Activated CD8-positive, alpha-beta memory T cell treated with anti-CD3 and anti-CD28 coated beads, Interleukin-2, amount 50 U/mL, for 1 hour (primary cell): ENCODE measurements around the gene FSTL4.
"Not testable (repeated sequence)": the region's sequence is repeated elsewhere in the genome, so short reads cannot be mapped to it uniquely, and the experiment has no call there.

Experiments
- DNase-seq: peaks from one replicate; pipeline ENCODE4 v3.0.0-alpha.2; 2020; ENCODE audit errors: extremely low read depth

Gene FSTL4

DNA sequence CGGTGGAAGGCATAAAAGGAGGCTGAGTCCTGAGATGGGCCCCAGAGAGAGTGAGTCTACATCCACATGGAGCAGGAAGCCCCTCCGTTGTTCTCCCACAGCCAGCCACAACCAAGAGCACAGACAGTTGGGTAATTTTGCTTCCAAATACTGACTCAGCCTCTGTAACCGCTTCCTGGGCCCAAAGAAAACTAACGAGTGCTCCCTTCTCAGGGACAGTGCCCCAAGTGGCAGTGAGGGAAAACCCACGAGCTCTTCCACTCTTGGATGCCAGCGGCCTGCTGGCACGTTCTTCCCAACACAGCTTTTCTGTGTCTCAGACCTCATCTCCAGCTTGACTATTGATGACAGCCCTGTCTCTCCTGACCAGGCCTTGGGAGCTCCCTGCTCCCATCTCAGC, 207.6 kb downstream of the FSTL4 start:
- DNase-seq: no peak

DNA sequence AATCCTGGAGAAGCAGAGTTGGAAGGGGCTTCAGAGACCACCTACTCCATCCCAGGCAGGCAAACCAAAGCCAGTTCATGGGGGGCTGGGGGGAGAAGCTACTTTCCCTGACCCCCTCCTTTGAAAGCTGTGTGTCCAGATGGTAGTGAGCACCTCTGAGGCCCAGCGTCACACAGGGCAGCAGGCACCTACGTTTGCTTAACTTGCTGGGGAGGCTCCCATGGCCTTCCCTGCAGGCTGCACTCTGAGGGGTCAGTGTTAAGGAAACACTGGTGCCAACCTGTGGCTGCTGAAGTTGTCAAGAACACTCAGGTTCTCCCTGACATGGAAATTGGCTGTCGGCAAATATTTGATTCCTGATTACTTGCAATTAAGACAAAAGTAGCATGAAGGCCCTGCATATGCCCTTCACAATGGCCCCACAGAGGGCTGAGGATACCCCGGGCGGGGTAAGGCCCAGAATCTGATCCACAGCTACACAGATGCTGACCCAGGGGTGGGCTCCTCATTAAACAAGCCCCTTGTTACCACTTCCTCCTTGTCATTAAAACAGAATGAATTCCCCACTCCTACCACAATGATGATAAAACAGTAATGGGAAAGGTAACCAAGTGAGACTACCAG, 208.5 kb downstream of the FSTL4 start:
- DNase-seq: no peak

DNA sequence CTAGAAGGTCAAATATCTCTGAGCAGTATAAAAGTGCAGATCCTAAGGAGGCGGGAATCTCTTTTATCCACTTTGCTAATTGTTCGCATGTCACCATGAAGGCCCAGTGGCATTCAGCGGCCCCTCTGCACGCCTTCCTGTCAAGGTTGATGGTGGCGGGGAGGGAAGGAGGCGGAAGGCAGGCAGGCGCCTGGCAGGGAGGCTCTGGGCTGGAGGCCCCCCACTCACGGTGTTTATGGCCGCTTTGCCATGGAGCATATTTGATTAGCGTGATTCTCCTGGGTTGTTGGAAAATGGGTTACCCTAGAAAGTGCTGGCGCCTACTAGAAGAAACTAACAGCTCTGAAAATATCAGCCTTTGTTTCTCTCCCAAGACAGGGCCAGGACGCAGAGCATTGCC, 209.6 kb downstream of the FSTL4 start:
- DNase-seq: no peak

DNA sequence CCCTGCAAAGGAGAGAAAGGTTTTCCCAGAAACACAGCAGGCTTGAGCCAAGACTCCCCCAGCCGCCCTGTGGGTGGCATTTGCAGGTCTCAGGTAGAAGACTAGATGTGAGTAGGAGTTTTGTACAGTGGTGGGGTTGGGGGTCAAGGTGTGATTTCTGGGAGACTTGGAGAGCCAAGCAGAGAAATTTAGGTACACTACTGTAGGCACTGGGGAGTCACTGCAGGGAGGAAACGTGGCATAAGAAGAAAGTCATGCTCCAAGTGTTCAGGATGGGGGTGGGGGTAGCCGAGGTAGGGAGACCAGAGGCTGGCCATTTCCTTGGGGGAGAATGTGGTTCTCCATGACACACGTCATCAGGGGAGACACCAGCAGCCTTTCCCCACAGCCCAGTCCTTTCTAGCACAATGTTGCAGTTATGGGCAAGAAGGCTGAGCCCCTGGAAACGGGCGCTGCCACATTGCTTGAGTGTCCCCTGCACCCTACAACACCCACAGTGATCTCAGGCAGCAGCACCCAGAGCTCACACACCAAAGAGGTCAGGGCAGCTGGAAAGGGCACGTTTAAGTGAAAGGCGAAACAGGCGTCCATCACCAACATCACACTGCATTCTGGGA, 210.5 kb downstream of the FSTL4 start:
- DNase-seq: no peak

DNA sequence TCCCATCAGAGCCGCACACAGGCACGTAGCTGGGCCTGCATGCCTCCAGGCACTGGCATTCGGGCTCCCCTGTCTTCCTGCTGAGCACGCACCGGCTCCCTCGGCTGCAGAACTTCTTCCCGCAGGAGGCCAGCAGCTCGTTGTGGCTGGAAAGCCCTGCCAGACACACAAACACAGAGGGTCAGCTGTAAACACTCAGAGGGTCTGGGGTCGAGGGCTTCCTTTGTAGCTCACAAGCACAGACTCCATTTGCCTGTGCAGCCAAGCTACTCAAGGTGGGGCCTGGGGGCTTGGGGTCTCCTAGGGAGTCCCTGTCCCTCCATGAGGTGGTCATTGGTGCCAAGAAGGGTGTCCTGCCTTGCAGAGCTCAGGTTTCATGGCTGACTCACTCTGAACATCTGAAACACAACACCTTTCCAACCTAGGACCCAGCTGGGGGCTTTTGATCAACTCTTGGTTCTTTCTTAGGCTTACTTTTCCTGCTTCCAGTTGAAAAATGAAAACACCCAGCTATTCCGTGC, 211.4 kb downstream of the FSTL4 start:
- no peak for DNase-seq

DNA sequence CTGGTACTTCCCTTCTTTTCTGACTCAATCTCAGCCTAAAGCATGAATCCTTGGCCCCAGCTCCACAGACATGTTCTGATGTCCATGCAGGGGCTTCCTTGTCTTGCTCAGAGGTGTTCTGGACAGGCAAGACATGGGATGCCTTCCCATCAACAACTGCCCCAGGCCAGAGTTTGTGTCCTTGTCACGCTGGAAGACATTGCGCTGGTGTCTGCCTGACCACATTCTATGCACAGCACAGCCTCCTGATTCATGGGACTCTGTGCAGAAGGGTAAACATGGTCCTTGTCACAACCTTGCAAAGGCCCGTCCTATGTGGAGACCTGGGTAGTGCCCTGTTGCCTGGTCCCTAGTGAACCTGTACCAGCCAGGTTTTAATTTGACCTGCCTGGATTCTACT, 212.2 kb downstream of the FSTL4 start:
- no peak for DNase-seq

DNA sequence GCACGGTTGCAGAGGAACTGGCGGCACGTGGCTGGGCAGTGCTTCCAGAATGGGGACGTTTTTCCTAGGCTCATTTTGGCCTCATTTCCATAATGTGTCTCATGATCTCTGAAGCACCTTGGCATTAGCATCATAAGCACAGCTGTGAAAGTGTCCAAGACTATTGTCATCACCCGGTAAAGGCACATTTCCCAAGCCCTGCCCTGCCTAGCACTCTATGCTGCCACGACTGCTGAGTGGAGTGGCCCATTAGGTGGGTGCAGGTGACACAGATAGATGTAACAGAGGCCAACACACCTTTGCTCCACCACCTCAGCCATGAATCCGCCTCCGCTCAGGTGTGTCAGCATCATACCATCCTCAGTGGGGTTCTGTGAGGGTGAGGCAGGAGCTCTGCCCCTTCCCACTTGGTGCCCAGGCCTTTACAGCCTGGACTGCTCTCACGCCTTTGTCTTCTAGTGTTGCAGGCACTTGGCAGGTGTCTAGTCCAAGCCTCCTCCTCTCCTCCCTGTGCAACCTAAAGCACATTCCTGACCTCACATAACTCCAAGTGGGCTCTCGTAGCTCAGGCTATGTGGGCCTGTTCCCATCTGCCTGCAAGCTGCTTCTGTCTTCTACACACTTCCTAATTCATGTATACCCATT, 213.0 kb downstream of the FSTL4 start:
- DNase-seq: no peak

DNA sequence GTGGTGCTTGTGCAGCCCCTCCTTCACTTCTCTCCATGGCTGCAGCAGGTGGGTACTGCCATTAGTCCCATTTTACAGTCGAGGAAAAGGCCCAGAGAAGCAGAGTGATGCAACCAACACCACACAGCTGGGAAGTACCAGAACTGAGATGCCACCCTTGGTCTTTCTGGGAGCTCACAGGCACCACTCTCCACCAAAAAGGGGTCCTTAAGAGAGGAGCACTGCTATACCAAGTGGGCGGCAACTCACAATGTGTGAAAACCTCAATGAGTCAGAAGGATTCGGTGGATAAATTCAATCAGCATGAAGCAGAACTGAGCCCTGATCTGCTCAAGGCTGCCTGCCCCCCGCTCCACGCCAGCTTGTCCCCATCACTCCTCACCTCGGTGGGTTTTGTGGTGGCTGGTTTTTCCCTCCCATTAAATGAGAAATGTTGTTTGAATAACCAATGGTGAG, 213.7 kb downstream of the FSTL4 start:
- no peak for DNase-seq

DNA sequence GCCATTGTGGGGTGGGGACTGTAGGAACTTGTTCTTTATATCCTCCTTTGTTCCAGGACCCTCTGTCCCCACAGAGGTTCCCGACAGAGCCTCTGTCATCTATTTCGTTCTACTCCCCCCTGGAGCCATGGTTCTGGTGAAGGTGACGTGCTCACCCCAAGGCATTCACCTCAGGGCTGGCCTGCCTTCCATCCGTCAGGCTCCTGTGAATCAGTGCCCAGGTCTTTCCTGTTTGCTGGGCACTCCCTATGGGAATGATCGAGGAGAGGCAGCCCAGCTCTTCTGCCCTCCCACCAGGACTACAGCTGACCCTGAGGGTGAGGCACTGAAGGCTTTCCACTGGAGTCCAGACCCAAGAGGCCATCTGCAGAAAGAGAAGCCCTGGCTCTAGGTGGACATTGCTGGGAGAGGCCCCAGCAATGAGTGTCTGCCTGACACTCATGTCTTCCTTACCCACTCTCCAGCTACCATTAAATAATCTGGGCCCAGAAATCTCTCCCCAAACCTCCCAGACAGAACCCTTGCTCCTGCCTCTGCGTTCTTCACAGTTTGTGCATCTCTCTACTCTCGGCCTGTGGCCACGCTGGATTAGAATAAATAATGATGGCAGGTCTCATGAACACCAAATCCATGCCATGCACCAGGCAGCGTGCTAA, 214.2 kb downstream of the FSTL4 start:
- DNase-seq: no peak

DNA sequence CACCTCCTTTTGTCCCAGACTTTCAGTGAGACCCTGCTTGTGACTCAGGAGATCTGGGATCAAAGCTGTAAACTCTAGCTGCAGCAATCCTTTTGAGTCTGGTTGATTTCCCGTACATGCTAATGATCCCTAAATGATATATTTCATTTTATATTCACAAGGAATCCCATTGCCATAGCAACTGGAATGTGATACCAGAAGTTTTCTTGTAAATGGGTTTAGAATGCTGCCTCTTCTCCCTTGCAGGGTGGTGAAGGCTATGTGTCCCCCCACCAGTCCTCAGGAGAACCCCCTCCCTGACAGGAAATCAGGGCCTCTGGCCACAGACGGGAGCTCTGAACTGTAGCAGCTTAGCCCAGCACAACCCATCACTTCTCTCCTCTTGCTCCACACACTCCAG, 215.0 kb downstream of the FSTL4 start:
- no peak for DNase-seq

DNA sequence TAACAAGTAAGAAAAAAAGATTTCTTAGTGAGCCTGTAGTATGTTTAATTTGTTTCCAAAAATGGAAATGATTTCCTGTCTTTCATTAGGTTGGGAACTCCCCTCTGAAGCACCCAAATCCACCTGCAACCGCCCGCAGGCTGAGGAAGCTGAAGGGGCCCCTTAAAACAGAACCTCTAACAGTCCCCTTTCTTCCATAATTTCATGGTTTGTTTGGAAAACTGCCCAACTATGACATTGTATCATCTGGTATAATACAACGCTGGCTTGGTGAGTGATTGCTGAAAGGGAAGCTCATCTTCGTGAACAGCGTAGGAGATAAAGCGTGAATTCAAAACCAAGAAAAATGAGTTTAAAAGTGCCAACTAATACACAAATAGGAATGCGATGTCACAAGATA, 215.5 kb downstream of the FSTL4 start:
- DNase-seq: no peak

DNA sequence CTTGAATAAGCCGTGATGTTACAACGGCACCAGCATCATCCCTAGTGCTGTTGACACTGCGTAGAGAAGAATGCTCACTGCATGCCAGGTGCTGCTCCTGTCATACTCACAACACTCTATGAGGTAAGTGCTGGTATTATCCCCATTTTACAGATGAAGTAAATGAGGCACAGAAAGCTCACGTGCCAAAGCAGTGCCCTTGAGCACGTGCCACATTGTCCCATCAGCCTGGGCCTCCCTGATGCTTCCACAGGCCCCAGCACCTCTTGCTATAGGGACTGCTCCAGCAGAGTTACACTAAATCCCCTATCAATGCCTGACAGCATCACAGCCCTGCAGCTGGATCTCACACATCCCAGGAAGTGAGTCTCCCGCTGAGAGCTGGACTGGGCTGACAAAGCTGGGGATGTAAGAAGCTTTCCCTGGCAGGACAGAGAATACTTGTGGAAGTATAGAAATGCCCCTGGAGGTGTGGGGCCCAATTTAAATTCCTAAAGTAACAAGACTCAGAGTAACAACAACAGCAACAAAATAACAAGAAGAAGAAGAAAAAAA, 216.1 kb downstream of the FSTL4 start:
- no peak for DNase-seq

DNA sequence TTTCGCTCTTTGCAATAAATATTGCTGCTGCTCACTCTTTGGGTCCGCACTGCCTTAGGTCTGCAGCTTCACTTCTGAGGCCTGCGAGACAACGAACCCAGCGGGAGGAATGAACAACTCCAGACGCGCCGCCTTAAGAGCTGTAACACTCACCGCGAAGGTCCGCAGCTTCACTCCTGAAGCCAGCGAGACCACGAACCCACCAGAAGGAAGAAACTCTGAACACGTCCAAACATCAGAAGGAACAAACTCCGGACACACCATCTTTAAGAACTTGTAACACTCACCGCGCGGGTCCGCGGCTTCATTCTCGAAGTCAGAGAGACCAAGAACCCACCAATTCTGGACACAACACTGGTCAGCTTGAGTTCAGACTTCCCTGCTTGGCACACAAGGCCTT, 217.1 kb downstream of the FSTL4 start:
- not testable (repeated sequence) for DNase-seq

DNA sequence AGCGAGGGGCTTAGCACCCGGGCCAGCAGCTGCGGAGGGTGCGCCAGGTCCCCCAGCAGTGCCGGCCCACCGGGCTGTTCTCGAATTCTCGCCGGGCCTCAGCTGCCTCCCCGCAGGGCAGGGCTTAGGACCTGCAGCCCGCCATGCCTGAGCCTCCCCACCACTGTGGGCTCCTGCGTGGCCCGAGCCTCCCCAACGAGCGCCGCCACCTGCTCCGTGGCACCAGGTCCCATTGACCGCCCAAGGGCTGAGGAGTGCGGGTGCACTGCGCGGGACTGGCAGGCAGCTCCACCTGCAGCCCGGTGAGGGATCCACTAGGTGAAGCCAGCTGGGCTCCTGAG, 217.9 kb downstream of the FSTL4 start:
- not testable (repeated sequence) for DNase-seq

DNA sequence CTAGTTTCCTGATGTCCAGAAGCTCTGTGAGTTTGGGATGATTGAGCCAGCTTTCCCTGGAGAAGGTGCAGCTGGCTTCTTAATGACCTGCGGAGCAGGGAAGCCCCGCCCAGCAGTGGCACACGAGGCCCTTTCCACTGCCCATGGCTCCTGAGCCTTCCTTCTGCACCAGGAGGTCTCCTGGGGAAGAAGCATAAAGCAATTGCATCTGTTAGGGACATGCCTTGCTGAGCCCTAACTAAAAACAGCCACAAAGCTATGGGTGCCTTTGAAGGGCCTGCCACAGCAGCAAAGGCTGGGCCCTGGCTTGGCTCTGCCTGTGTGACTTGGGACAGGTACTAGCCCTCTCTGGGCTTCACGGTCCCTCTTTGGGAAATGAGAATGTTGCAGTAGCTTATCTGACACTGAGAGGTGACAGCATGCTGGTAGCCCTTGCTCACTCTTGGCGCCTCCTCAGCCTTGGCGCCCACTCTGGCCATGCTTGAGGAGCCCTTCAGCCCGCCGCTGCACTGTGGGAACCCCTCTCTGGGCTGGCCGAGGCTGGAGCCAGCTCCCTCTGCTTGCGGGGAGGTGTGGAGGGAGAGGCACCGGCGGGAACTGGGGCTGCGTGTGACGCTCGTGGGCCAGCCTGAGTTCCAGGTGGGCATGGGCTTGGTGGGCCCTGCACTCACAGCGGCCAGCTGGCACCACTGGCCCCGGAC, 218.4 kb downstream of the FSTL4 start:
- DNase-seq: no peak

DNA sequence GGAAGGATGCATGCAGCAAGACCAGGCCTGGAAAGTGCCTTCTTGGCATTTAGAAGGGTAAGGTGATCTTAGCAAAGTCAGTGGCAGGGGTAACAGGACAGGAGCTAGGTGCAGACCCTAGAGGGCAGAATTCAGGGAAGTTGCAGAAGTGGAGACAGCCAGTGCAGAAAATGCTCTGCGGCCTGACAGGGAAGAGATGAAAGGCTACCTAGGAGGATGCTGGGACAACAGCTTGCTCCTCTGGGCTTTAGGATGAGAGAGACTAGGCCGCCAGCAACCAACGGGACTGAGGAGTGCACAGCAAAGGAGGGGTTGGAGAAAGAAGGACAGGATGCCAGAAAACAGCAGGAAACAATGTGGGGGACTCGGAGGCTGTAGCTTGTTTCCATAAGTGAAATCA, 219.9 kb downstream of the FSTL4 start:
- DNase-seq: no peak

DNA sequence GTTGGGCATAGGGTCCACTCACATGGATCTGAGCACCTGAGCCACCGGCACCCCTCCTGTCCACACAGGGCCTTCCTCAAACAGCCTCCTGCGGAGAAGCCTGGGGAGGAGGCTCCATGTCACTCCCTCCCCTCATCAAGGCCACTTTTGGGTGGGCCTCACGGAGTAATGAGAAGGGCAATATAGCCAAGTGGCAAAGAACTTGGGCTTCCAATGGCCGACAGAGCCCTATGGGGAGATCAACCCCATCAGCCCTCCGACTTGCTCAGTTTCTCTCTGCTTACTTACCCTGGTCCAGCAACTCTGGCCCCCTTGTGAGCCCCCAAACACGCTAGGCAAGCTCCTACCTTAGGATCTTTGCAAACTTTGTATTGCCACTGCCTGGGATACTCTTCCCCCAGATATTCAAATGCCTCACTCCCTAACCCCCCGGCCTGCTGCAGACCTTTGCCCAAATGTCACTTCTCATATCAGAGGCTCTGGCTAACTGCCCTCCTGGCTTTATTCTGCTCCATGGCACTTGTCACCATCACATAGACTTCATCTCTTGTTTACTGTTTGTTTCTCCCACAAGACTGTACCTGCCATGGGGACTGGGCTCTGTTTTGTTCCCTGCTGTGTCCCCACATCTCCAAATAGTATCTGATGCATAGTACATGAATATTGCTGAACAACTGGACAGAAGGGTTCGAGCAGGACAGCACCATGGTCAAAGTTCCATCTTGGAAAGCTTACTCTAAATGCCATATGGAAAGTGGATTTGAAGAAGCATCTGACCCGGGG, 220.8 kb downstream of the FSTL4 start:
- no peak for DNase-seq

DNA sequence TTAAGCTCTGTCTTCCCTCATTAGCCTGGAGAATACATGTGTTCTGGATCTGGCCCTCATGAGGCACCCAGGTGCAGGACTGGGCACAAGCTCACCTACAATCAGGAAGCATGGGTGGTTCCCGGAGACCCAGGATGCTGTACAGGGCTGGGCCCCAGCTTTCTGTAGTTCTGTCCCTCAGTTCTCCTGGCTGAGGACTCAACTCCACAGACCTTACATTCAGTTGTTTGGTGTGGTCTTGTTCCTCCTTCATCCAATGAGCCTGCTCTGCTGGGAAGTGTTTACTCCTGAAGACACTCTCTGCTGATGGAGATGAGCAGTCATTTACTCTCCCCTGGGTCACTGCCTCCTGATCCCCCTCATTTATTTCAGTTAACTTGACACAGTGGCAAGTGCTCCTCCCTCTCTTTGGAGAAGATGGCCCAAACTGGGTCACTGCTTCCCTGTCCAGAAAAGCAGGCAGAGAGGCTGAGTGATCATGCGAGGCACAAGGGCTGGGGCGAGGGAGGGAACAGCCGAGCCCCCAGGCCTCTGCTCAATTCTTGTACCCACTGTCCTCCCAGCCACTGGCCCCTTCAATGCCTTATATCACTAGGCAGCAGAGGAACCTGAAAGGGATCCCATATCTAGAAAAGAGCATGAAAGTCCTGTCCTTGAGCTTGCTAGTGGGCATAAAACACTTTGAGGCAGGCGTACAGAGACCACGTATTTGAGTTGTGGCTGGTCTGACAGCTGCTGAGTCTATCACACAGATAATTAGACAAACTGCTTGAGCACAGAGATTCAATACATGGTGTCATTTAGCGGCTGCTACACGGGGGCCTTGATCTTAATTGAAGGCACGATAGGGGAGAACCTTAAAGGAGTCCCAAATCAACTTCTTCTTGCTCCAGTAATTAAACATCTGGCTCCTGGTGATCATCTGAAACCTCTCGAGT, 221.7 kb downstream of the FSTL4 start:
- no peak for DNase-seq

DNA sequence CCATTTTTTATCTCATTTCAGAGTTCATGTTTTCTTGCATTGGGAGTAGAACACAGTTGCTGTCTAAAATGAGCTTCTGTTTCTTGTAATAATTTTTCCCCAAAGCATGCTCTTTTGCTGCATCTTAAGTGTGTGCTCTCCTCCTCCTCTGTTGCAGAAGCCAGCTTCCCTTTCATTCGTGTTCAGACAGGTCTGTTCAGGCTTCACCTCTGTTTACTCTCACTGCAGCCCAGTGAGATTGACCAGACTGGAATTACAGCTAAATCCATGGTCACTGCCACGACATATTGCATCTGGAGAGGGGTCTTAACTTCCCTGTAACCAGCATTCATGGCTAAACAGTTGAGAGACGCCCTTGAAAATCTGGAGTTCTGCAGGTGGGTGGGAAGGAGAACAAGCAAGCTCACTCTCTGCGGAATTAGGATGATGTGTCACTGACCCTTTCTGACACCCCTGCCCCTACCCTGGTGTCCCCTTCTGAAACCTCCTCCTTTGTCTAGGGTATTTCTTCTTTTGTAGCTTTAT, 223.2 kb downstream of the FSTL4 start:
- DNase-seq: no peak

DNA sequence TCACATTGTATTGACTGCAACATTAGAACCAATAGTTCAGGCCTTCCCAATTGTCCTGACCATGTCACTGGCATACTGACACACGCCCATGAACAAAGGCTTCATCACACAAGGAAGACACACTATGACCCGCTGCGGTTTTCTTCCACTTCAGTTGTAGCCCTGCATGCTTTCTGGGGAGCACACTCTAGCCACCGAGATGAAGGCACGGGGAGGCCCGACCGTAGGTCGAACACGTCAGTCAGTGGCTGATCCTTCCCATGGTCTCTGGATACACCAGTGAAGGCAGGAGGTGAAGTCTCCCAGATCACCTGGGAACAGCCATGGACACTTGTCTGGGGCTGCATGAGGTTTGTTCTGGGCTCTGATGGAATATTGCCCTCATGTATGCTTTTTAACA, 224.7 kb downstream of the FSTL4 start:
- no peak for DNase-seq
